HG03045 (cell line): Measurements from ENCODE around the gene RPL22L1.
"Not testable (repeated sequence)": the region's sequence is repeated elsewhere in the genome, so short reads cannot be mapped to it uniquely, and the experiment has no call there.

Source experiments
- ATAC-seq: cut with Tn5 transposase; IDR thresholded peaks from one replicate; pipeline ENCODE4 v1.9.1; 2021; ENCODE audit warnings: mild to moderate bottlenecking, moderate library complexity; ENCODE audit not compliant: unreplicated experiment

RPL22L1 gene

DNA sequence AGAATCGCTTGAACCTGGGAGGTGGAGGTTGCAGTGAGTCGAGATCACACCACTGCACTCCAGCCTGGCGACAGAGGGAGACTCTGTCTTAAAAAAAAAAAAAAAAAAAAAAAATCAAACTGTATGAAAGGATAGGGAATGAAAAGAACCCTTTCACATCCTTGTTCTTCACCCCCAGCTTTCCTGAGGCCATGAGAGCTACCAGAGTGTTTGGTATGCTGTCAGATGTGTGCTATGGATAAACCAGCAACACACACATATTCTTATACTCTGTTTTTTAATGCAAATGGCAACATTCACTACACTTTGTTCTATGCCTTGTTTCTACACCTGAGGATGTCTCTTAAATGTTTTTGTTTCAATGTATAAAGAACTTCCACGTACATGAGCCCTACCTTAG is 33.5 kb downstream of the RPL22L1 start:
- no peak for ATAC-seq

GRCh38 chr3:170835336-170835735 is 34.7 kb downstream of the RPL22L1 start:
- ATAC-seq, result no peak

- no peak for ATAC-seq
Measured at GRCh38 chr3:170830580-170830979, 39.4 kb downstream of the RPL22L1 start.

DNA sequence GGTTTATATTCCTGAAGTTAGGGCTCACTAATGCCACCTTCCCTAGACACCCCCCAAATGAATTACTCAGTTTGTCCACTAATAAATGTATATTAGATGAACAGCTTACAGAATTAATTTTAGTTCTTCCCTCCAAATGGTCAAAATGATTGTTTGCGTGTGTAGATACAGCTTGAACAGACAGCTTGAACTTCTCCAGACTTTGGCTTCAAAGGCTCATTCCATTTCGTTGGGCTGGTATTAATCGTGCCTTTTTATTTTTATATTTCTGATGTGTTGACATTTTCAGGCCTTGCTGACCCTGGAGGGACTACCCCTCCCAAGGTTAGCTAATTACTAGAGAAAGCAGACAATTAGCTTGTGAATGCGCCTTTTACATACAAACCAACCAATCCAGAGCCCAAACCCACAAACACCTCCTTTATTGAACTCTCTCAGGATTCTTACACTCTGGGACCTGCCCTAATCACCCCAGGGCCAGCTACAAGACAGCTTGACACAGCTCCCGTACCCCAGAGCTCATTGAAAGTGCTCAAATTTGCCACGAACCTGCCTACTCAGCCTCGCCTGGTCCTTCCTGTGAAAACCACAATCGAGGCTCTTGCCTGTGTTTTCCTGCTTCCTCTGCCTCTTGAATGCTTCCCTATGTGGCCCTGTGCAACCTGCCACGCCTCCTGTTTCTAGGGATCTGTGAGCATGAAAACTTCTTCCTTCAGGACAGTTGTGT is 40.3 kb downstream of the RPL22L1 start:
- no peak for ATAC-seq

- ATAC-seq, result no peak
Measured at GRCh38 chr3:170826047-170826446, 43.9 kb downstream of the RPL22L1 start.

GRCh38 chr3:170823562-170823961 is 46.4 kb downstream of the RPL22L1 start:
- ATAC-seq, result not testable (repeated sequence)

- not testable (repeated sequence) for ATAC-seq
Measured at GRCh38 chr3:170818325-170818724, 51.7 kb downstream of the RPL22L1 start.

DNA sequence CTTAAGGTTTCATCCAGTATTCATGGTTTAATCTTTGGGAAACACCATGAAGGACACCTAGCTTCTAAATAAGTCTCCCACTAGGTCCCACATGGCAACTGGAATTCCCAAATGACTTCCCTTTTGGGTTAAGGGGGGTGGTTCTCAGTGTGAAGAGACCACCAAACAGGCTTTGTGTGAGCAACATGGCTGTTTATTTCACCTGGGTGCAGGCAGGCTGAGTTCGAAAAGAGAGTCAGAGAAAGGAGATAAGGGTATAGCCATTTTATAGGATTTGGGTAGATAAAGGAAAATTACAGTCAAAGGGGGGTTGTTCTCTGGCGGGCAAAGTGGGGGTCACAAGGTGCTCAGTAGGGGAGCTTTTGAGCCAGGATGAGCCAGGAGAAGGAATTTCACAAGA is 52.5 kb downstream of the RPL22L1 start:
- not testable (repeated sequence) for ATAC-seq

GRCh38 chr3:170816841-170817240 is 53.2 kb downstream of the RPL22L1 start:
- no peak for ATAC-seq

- no peak for ATAC-seq
Measured at GRCh38 chr3:170816341-170816740, 53.7 kb downstream of the RPL22L1 start.

- ATAC-seq, result no peak
Measured at GRCh38 chr3:170815936-170816335, 54.1 kb downstream of the RPL22L1 start.

- ATAC-seq, result no peak
Measured at GRCh38 chr3:170815340-170815739, 54.7 kb downstream of the RPL22L1 start.
